GM12872 (cell line): Measurements from ENCODE around the gene NPDC1.

Experiments
- CTCF ChIP-seq: IDR thresholded peaks from 3 replicates; pipeline ENCODE4 v1.5.1; 2011; ENCODE audit warnings: low read depth, mild to moderate bottlenecking, low read length, moderate library complexity; ENCODE audit not compliant: insufficient read depth

Gene NPDC1

GRCh38 chr9:137011156-137011555, 34.8 kb downstream of the NPDC1 start:
- no peak for TF ChIP-seq CTCF

- TF ChIP-seq CTCF = no peak
Observed at GRCh38 chr9:137009938-137010732, 35.8 kb downstream of the NPDC1 start.

- TF ChIP-seq CTCF = no peak
Observed at GRCh38 chr9:137009217-137009616, 36.8 kb downstream of the NPDC1 start.

- no peak for TF ChIP-seq CTCF
Observed at GRCh38 chr9:137008312-137008711, 37.7 kb downstream of the NPDC1 start.

- TF ChIP-seq CTCF = no peak
Observed at GRCh38 chr9:137007816-137008270, 38.1 kb downstream of the NPDC1 start.

- TF ChIP-seq CTCF = no peak
Observed at GRCh38 chr9:137007108-137007815, 38.7 kb downstream of the NPDC1 start.

- TF ChIP-seq CTCF = no peak
Observed at GRCh38 chr9:137006116-137007003, 39.6 kb downstream of the NPDC1 start.
